CD4-positive, alpha-beta T cell treated with Interferon alpha-2 for 1 hour (primary cell): ENCODE data around the gene PNPLA7.
A peak's percentile ranks its signal among the peaks of the same experiment; 100 is the strongest.
"Not testable (repeated sequence)": the region's sequence is repeated elsewhere in the genome, so short reads cannot be mapped to it uniquely, and the experiment has no call there.

ENCODE experiments used
- DNase-seq, 2 donors: peaks; one replicate each; pipeline ENCODE4 v3.0.0-alpha.2; 2020 to 2022

PNPLA7 gene

DNA sequence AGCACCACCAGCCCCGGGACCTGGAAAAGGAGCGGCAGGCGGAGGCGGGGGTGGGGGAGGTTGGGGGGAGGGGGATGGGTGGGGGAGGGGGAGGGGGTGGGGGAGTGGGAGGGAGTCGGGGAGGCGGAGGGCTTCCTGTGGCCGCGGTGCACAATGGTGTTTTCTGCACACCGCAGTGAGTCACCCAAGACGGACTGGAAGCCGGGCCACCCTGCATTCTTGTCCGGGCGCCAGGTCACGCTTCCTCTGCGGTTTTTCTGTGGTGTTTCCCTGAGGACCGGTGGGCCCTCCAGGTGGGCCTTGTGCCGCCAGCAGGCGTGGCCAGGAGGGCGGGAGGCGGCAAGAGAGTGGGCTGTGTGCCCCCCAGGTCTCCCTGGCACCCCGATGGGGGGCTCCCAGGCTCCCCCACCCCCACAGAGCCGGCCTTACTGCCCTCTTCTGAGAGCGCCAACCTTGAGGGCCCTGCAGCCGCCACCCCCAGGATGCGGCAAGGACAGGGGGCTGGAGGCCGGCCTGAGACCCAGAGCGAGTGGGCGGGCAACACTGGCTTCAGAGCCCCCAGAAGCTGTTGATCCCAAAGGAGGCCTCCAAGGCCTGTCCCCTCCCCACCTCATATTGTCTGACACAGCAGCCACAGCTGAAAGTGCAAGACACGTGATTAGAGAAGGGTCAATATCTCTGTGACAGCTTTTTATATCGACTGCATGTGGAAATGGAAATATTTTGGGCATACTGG lies 138.4 kb downstream of the PNPLA7 start:
- peak; percentile 38 to 46 for DNase-seq

DNA sequence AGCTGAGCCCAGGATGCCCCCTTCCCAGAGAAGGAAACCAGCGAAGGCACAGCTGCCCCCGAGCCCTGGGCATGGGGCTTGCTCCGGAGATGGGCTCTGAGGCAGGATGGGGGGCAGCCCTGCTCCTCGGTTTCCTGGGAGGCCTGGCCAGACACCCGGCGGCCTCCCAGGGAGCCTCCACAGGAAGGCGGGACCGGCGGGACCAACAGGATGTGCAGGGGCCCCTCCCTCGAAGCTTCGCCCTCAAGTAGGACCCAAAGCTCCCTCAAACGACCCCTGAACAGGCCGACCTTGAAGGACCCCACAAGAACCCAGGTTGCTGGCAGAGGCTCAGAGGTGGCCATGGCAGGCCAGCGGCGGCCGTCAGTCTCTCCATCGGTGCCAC lies 138.9 kb downstream of the PNPLA7 start:
- no peak for DNase-seq

DNA sequence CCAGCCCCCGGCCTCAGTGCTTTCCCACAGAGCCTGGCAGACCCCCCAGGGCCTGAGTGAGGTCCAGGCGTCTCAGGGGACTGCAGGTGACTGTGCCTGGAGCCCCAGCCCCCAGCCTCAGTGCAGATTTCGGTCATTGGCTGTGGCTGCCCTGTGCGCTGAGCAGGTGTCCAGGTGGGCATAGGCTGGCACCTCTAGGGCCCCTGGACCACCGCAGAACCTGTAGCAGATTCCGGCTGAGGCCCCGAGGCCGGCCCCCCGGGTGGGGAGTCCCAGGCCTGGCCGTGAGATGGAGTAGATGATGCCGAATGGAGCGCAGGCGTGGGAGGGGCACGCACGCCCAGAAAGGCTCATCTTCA lies 139.3 kb downstream of the PNPLA7 start:
- DNase-seq = no peak

DNA sequence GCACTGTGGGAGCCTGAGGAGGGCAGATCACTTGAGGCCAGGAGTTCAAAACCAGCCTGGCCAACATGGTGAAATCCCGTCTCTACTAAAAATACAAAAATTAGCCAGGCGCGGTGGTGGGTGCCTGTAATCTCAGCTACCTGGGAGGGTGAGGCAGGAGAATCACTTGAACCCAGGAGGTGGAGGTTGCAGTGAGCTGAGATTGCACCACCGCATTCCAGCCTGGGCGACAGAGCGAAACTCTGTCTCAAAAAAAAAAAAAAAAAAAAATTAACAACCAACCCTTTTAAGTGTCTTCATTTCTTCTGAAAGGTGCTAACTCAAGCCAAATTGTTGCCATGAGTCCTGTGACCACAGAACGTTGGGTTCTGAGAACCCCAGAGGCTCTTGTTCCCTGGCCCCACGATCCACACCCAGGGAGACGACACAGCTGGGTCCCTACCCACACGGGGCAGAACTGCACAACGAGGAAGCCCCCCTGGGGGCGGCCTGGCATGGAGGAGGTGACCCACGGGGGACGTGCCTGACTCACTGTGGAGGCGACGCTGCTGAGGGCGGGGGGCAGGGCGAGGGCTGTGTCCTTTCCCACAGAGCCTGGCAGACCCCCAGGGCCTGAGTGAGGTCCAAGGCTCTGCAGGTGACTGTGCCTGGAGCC lies 139.8 kb downstream of the PNPLA7 start:
- DNase-seq = not testable (repeated sequence)
